Astrocyte of the spinal cord (primary cell): Measurements from ENCODE around the gene RBM7.

ENCODE experiments used
- DNase-seq: peaks from one replicate; pipeline ENCODE4 v3.0.0; 2011; ENCODE audit warnings: low read depth, low spot score
- H3K4me3 ChIP-seq: 2 replicates; pipeline ENCODE4 v1.5.1; 2011; ENCODE audit warnings: low read depth, mild to moderate bottlenecking, low read length, moderate library complexity
- CTCF ChIP-seq: IDR thresholded peaks from 2 replicates; pipeline ENCODE4 v1.5.1; 2012; ENCODE audit warnings: low read depth, mild to moderate bottlenecking, low read length, inconsistent platforms
- in situ Hi-C: cut with HindIII; loops from 2 replicates; pipeline ENCODE4 v1.10.0; 2017; ENCODE audit warnings: low sequenced_read_pairs

RBM7 gene

GRCh38 chr11:114379394-114380069 lies 20.9 kb upstream of the RBM7 start:
- in situ Hi-C loops: no loop called here
- DNase-seq: no peak
- no peak for TF ChIP-seq CTCF
- no peak overlapping the region for H3K4me3 ChIP-seq

GRCh38 chr11:114382509-114382908 lies 18.0 kb upstream of the RBM7 start:
- DNase-seq: no peak
- in situ Hi-C loops: no loop called here
- H3K4me3 ChIP-seq: no peak overlapping the region
- no peak for TF ChIP-seq CTCF

- no peak for DNase-seq
- no peak overlapping the region for H3K4me3 ChIP-seq
- TF ChIP-seq CTCF: no peak
- in situ Hi-C loops: no loop called here
Measured at GRCh38 chr11:114384487-114384886, 16.0 kb upstream of the RBM7 start.

GRCh38 chr11:114386131-114386530 lies 14.3 kb upstream of the RBM7 start:
- no peak for TF ChIP-seq CTCF
- in situ Hi-C loops: no loop called here
- no peak overlapping the region for H3K4me3 ChIP-seq
- DNase-seq: no peak

GRCh38 chr11:114386545-114386944 lies 13.9 kb upstream of the RBM7 start:
- DNase-seq: no peak
- no peak overlapping the region for H3K4me3 ChIP-seq
- in situ Hi-C loops: no loop called here
- TF ChIP-seq CTCF: no peak

- no peak for DNase-seq
- H3K4me3 ChIP-seq: no peak overlapping the region
- no peak for TF ChIP-seq CTCF
- in situ Hi-C loops: no loop called here
Measured at GRCh38 chr11:114392735-114393667, 7.5 kb upstream of the RBM7 start.
